B cell (primary cell): Measurements from ENCODE around the gene MST1.

Experiments used
- EZH2 ChIP-seq: IDR thresholded peaks from 2 replicates; pipeline ENCODE4 v1.6.1; 2012; ENCODE audit warnings: borderline replicate concordance, low read depth, mild to moderate bottlenecking, moderate library complexity, low read length; ENCODE audit not compliant: insufficient read depth, poor library complexity, severe bottlenecking
- TF ChIP-seq, protein P1 (sequence below): fragments of 200-600 bp; IDR thresholded peaks from one replicate; pipeline ENCODE4 v1.8.0; 2022; ENCODE audit warnings: antibody characterized with exemption, mild to moderate bottlenecking

DNA sequence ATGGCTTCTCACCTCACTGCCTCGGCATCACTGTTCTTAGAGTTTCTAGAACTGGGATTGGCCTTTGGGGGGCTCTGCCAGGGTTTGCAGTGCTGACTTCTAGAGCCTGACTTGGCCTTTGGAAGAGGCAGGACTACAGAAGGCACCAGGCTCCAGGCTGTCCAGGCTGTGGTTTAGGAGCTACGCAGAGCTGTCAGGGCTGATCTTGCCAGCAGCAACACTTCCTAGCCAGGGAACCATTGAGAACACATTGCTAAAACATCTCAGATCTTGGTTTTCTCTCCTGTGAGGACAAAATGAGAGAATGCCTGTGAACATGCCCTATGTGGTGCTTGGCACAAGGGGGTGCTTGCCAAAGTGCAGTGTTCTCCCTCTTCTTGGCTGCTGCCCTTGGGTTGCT lies 49.7 kb downstream of the MST1 start:
- TF ChIP-seq, protein P1, sequence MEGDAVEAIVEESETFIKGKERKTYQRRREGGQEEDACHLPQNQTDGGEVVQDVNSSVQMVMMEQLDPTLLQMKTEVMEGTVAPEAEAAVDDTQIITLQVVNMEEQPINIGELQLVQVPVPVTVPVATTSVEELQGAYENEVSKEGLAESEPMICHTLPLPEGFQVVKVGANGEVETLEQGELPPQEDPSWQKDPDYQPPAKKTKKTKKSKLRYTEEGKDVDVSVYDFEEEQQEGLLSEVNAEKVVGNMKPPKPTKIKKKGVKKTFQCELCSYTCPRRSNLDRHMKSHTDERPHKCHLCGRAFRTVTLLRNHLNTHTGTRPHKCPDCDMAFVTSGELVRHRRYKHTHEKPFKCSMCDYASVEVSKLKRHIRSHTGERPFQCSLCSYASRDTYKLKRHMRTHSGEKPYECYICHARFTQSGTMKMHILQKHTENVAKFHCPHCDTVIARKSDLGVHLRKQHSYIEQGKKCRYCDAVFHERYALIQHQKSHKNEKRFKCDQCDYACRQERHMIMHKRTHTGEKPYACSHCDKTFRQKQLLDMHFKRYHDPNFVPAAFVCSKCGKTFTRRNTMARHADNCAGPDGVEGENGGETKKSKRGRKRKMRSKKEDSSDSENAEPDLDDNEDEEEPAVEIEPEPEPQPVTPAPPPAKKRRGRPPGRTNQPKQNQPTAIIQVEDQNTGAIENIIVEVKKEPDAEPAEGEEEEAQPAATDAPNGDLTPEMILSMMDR, result no peak
- TF ChIP-seq EZH2, result no peak
